NCI-H2081 (cell line): ENCODE data around the gene COMMD6.
A peak's percentile ranks its signal among the peaks of the same experiment; 100 is the strongest.

Experiments
- DNase-seq, 2 experiments: peaks; one replicate each; lab custom pipeline; 2025; lab: John Stamatoyannopoulos, UW

Gene COMMD6

GRCh38 chr13:75482070-75482819 lies 55.4 kb downstream of the COMMD6 start, which contains the start of gene TBC1D4:
TBC1D4 (minus strand) TSS chr13:75482169; CDS start chr13:75481767, 402 bp downstream.
- peak; percentile 63 to 67 for DNase-seq

DNA sequence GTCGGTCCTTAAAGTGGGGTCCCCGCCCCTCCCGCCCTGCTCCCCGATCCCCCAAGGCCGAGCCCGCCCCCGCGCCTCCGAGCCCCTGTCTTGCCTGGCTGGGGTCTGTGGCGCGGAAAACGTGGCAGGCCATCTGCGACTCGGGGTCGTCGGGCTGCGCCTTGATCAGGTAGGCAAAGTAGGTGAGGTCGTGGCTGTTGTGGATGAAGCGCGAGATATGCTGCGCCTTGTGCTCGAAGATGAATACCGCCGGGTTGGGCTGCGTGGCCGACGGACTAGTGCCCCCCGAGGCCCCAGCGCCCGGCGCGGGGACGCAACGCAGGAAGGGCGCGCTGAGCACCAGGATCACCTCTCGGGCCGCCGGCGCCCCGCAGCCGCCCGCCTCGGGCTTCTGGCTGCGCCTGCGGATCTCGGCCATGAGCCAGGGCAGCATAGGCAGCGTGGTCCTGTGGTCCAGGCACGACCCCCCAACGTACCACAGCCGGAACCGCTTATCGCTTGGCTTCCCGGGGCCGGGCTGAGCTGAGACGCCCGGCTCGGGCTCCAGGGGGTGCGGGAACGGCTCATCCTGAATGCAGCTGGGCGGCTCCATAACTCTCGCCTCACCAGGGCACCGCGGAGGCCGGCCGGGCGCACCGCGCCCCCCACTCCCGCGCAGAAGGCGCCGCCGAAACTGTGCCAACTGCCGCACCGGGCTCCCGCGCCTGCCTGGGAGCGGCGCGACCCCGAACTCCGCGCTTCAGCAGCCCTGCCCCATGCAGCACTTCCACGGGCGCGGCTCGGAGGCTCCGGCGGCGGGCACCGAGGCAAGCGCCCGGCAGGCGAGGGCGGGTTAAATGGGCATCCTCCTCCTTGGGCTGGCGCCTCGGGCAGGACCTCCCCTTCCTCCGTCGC lies 56.2 kb downstream of the COMMD6 start:
- DNase-seq, result peak; percentile 26 to 34

DNA sequence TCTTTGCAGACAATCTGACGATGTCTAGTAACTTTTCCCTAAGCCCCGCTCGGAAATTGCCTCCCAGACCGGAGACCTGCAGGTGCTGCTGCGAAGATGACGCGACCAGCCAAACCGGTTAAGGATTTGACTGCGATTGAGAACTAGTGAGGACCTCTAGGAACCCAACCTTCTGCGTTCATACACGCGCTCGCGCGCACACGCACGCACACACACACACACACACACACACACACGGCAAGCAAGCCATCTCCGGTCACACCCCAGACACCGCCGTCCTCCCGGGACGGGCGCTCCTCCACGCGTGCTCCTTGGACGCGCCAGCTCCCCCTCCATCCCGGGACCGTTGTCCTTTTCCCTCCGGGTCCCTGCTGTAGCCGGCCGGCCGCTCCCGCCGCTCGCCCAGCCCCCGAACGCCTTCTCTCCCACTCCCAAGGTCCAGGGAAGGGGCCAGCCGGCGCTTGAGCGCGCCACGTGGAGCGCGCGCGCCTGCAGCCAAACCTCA lies 56.9 kb downstream of the COMMD6 start:
- DNase-seq, result peak; percentile 30 to 49

GRCh38 chr13:75479102-75479740 lies 58.4 kb downstream of the COMMD6 start:
- DNase-seq, result no peak

- DNase-seq, result no peak
These were observed 59.0 kb downstream of the COMMD6 start for GRCh38 chr13:75478659-75479058.
